Renal pelvis (tissue), 4 donors: Measurements from ENCODE around the gene TIGD3. TPM values are rescaled to one million over a fixed set of nuclear protein-coding genes. Genes with fewer than 3 reads are reported as not detected.

Experiments
- DNase-seq: peaks from one replicate; pipeline ENCODE4 v3.0.0-alpha.2; 2013
- polyA plus RNA-seq, 3 donors: library from polyadenylated mRNA; unstranded; fragments of 120-200 nt; gene quantifications; one replicate each; pipeline ENCODE4 v1.2.1, GENCODE V29; 2013; ENCODE audit not compliant: insufficient read length in 3 of 3

Gene TIGD3
- polyA plus RNA-seq, 3 donors: 0.55 to 0.78 (median 0.61) TPM

DNA sequence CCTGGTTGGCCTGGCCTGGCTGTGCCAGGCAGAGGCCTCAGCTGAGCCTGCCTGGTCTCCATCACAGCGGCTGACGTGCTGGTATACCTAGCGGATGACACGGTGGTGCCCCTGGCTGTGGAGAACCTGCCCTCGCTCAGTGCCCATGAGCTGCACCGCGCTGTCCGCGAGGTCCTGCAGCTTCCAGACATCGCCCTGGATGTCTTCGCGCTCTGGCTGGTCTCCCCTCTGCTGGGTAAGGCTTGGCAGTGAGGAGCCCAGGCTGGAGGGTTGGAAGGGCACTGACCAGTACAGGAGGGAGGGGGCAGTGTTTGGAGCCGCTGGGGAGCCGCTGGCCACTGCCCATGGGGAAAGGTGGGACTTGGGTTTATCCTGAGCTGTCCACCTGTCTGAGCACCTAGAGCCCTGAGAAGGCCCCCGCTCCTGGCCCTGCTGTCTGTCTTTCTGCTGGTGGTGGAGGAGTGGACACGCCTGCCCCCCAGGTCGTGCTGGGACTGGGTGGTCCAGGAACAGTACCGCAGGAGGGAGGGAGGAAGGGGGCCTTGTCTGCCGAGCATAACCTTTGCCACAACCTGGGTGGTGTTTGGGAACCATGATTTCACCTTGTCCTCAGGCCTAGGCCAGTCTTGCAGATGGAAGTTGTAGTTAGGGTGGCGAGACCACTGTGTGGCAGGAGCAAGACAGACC is 34.9 kb downstream of the TIGD3 start:
- no peak for DNase-seq

DNA sequence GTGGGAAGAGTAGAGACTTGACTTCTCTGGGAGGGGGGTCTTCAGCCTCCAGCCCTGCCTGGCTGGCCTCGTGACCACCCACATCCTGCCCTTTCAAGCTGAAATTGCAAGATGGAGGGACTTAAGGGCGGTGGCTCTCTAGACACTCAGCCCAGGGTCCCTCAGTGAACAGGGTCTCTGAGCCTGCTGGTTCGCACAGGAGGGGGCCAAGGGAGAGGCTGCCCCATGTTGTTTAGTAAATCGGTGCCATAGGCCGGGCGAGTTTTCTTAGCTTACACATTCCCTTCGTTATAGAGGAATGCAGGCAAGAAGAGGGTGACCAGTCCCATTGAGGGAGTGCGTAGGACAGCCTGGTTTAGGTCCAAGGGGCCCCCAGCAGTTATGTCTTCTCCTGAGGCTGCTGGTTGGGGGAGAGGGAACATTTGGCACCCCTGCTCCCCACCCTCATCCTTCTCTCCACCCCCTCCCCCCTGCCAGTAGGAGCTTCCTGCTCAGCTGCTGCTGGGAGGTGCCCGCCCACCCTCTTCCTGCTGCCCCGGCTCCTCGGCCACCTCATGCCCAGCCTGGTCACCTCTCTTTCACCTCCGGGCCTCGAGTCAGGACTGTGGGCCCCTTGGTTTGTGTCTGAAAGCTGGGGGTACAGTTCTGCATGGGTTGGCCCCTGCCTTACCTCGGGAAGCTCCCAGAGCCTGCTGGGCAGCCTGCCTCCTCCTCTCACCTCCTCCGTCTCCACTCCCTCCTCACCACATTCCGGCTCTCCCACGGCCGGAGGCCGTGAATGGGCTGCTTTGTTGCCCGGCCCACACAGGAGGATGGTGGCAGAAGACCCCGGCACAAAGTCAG is 35.8 kb downstream of the TIGD3 start:
- DNase-seq: no peak

DNA sequence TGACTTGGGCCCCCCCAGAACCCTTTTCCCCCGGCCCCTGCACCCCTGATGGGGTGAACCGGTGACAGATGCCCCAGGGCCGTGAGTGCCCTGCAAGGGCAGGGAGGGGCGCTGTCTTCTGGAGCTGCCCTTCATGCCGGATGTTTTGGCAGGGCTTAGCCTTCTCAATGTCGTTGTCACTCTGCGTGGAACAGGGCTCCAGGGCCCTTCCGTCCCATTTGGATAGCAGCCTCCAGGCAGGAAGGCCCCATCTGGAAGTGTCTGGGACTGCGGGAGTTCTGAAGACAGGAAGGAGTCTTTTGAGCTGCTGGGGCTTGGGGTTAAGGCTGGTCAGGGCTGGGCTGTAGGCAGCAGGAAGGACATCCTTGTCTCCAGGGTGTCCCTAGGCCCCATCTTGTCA is 36.4 kb downstream of the TIGD3 start:
- no peak for DNase-seq

DNA sequence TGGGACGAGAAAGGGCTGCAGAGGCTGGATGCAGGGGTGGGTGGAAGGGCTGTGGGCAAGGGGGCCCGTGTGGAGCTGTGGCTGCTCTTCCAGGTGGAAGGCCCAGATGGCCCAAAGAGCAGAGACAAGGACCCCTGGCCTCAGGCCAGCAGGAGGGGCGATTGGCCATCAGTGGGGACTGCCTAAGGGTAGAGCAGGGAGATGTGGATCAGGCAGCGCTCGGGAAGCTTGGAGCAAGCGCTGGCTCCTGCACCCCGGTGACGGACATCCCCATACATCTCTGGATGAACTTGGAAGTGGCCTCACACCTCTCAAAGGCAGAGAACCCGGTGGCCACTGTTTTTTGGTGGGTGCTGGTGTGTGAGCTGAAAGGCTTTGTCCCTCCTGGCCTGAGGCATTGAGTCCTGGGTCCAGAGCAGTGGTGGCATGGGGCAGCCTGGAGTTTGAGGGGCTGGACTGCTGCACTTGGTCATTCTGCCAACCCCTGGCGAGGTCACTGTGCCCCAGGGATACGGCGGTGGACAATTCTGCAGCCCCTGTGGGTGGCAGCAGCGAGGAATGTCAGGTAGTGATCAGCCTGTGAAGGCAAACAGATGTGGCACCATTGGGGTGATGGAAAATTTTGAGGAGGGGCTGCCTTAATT is 37.8 kb downstream of the TIGD3 start:
- DNase-seq: no peak

DNA sequence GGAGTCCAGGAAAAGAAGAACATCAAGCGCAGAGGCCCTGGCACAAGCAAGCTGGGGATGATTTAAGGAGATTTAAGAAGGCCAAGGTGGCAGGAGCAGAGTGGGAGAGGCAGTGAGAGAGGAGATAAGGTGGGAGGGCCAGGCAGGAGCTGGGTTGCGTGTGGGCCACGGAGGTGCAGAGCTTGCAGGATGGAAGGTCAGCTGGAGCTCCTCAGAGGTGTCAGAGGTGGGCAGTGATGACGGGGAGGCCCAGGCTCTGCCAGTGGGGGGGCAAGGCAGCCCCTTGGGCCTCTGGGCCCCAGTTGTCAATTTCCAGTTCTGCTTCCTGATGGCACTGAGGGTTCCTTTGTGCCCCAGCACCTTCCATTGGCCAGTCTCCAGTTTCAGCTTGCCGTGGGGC is 38.3 kb downstream of the TIGD3 start:
- no peak for DNase-seq

DNA sequence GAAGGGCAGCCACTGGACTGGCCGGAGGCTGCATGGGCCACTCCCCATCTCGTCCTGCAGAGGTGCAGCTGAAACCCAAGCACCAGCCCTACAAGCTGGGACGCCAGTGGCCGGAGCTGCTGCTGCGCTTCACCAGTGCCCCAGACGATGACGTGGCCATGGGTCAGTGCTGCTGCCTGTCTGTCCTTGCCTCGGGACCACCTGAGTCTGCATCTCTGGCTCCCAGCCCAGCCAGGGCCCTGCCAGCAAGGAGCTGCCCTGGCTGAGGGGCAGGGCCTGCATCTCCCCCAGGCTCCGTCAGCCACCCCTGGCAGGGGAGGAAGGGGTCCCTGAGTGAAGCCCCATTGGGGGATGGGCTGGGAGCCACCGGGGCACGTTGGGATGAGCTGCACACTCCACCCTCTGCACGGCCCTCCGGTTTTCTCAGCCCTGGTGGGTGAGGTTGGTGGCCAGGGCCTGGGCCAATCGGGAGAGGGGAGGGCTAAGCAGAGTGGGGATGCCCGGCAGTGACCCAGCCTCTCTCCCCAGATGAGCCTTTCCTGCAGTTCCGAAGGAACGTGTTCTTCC is 39.0 kb downstream of the TIGD3 start:
- DNase-seq: no peak

DNA sequence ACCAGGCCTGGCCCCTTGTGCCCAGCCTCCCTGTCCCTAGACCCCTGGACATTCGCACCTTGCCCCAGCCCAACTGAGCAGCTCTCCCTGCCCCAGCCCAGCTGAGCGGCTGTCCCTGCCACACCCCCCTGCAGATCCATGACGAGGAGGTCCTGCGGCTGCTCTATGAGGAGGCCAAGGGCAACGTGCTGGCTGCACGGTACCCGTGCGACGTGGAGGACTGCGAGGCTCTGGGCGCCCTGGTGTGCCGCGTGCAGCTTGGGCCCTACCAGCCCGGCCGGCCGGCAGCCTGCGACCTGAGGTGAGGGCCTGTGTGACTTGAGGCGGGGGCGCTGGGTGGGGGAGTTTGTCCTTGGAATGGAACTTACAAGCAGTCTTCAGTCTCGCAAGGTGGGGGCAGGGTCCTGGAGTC is 39.6 kb downstream of the TIGD3 start:
- DNase-seq: no peak

DNA sequence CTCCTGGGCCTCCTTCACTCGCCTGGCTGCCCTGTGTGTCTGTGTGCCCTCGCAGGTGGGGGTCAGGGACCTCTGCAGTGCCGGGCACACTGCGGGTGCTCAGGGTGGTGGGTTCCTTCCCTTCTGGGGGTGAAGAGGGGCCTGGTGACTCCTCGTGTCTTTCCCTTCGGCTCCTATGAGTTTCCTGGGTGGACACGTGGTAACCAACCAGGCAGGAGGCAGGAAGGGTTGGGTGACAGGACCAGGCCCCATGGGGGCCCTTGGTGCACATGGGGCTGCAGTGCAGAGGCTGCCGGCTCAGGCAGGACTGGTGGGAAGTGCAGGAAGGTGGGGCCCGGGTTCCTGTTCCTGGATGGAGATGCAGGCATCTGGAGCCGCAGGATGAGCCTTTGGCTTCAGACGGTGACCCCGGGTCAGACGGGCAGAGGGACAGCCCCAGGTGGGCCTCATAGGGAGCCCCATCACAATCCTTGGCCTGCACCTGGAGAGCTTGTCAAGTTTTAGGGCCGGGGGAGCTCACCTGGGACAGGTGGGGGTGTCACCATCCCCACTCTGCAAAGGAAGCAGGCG is 41.5 kb downstream of the TIGD3 start:
- DNase-seq: no peak

DNA sequence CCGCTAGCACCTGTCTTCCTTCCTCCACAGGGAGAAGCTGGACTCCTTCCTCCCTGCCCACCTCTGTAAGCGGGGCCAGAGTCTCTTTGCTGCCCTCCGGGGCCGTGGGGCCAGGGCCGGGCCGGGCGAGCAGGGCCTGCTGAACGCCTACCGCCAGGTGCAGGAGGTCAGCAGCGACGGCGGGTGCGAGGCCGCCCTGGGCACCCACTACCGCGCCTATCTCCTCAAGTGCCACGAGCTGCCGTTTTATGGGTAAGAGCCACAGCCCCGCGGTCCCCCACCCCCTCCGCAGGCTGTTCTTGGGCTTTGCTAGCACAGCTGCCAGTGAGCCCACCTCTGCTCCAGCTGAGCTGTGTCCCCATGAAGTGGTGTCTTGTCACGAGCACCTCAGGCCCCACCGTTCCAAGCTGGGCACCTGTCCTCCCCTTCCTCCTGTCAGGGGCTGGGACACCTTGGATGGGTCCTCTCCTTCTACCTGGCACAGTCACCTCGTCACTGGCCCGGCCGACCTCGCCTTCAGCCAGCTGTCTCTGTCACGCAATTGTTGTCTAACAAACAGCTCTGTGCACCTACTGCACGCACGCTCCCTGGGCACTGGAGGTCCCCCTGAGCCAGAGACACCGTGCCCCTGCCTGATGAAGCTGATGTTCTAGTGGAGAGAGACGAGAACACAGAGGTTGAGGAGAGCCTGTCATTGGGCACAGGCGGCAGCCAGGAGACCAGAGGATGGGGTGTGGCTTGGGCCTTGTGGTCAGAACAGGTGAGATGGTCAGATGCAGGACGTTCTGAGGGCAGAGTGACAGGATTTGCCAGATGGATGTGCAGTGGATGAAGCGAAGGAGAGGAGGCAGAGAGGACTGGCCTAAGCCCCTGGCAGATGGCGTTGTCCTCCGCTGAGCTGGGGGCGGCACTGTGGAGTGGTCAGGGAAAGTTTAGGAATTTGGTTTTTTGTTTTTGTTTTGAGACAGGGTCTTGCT is 42.5 kb downstream of the TIGD3 start:
- DNase-seq: no peak

DNA sequence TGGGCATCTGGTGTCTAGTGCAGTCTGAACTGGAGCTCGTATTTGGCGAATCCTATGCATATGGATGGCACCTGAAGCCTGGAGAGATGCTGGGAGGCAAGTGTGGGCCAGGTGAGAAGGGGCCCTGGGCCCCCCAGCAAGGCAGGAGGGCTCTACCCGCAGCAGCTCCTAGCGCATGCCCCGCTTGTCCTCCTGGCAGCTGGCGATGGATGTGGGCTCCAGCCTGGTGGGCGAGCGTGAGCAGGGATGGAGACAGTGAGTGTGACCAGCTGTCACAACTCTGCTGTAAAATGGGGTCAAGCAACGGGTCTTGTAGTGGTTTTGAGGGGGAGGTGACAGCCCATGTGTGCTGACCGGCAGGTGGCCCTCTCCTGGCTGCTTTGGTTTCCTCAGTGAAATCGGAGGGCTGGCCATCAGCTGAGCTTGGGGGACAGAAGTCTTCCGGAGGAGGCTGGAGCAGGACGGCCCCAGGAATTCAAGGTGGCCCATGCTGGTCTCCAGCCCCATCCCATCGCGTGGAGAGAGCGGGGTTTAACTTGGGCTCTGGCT is 43.9 kb downstream of the TIGD3 start:
- DNase-seq: no peak

DNA sequence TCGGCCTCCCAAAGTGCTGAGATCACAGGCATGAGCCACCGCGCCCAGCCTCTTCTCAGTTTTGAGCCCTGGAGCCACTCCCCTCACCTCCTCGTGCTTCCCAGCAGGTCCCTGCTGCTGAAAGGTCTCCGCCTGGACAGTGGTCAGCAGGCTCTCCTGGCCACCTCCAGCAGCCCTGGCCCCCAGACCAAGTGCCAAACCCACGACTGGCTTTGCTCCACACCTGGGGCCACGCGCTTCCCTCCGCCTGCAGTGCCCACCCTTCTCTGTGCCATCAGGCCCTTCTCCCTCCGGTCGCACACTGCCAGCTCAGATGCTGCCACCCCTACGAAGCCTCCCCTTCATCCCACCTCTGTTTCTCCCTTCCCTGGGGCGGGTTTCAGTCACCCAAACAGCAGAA is 44.7 kb downstream of the TIGD3 start:
- DNase-seq: no peak

DNA sequence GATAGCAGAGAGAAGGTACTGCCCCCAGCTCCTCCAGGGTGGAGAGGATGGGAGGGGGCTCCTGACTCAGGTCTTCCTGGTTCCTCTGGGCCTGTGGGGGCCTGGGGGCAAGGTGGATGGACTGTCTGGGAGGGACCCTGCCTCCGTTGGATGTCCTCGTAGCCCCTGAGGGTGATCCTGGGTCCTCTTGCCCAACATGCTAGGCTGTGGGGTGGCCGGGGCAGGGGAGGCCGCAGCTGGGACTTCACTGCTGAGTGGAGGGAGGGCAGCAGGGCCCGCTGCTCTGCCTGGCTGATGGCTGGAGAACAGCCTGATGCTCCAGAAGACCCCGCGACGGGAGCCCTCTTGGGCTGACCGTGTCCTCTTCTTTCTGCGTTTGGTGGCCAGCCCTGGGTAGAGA is 45.3 kb downstream of the TIGD3 start:
- no peak for DNase-seq

DNA sequence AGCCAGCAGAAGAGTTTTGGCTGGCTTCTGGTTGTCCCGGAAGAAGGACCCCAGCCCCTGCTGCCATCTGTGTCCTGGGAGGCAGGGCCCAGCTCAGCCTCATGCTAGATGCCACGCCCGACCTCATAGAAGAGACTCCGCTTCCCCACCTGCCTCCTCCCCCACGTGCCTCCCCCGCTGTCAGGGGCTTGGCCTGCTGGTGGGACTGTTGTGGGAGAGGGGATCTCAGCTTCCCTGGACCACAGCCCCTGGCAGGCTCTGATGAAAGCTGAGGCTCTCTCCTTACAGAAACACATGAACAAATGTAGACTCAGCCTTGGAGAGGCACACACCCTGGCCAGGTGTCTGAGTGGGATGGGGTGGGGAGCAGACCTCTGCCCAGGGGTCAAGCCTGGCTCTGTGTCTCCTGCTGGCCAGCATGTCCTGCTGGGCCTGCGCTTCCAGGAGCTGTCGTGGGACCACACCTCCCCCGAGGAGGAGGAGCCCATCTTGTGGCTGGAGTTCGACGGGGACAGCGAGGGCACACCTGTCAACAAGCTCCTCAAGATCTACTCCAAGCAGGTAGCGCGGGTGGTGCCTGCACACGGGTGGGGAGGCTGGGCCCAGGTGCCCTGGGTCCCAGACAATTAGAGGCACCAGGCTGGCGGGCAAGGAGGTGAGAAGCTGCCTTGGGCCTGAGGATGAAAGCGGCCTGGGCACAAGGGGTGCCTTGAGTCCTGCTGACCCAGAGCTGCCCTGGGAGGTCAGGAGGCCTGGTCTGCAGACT is 45.9 kb downstream of the TIGD3 start:
- no peak for DNase-seq

DNA sequence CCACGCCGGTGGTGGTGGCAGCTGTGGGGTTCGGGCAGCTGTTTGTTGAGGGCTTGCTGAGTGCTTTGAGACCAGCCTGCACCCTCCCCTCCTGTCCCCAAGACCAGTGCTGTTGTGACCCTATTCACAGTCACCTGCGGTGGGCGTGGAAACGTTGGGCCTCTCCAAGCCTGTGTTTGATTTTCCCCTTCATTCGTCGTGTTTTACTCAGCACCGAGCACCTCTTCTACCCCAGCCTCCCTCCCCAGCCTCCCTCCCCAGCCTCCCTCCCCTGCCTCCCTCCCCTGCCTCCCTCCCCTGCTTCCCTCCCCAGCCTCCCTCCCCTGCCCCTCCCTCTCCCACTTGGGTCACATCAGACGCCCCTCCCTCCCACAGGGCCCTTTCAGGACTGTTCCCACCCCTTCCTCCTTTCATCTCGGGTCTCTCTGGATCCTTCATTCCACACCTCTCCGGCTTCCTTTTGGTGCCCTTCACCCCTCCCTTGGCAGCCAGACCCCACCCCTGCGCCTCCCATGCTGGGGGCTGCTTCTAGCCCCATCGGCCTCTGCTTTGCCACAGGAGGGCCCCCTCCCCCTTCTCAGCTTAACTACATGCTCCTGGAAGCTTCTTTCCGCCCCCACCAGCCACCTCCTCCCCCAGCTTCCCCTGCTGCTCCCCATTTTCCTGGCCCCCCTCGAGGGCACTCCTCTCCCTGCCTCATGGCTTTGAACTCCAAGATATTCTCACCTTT is 46.7 kb downstream of the TIGD3 start:
- no peak for DNase-seq

DNA sequence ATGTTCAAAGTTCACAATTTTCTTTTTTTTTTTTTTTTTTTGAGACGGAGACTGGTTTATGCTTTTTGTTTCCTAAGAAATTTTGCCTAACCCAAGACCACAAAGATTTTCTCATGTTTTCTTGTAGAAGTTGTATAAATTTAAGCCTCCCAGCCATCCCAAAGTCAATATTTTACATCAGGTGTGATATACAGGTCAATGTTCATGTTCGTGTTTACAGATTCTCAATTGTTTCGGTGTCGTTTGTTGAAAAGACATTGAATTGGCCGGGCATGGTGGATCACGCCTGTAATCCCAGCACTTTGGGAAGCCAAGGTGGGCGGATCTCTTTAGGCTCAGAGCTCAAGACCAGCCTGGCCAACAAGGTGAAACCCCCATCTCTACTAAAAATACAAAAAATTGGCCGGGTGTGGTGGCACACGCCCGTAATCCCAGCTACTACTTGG is 47.3 kb downstream of the TIGD3 start:
- DNase-seq: no peak

DNA sequence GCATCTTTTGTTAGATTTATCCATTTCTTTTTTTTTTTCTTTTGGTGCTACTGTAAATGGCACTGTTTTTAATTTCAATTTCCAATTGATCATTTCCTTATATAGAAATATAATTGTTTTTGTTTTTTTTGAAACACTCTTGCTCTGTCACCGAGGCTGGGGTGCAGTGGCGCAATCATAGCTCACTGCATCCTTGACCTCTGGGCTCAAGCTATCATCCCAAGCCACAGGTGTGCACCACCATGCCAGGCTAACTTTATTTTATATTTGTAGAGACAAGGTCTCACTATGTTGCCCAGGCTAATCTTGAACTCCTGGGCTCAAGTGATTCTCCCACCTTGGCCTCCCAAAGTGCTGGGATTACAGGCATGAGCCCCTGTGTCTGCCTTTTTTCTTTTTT is 48.2 kb downstream of the TIGD3 start:
- no peak for DNase-seq

DNA sequence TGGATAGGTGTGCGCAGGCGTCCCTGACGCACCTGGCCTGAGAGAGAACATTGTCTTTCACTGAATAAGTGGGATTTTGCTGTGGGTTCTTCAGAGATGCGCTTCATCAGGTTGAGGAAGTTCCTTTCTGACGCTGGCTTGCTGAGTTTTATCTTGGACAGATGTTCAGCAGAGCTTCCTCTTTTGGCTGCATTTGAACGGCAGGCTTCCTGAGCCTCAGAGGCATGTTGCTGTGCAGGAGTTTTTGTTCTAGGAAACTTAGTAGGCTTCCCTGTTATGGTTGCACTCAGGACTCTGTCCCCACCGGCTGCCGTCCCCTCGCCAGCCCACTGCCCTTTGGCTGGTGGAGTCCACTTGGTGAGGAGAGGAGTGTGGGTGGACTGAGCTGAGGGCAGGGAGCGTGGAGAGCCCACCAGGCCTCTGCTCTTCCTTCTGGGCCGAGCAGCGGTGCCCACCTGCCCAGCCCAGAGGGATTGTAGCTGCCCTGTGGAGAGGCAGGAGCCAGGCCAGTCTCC is 49.1 kb downstream of the TIGD3 start:
- no peak for DNase-seq

DNA sequence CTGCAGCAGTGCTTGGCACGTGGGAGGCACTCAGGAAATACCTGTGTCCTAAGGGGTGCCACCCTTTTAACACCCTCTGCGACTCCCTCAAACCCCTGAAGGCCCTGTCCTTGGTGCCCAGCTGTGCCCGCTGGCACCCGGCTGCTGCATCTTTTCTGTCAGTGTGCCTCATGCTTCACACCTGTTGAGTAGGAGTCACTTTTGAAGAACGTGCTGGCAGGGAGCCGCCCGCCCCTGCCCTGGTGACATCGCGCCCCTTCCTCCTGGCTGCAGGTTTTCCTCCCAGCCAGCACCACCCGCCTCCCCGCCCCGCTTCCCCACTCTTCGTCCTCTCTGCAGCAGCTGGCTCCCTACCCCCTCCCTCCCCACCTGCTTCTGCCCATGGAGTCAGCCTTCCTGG is 49.7 kb downstream of the TIGD3 start:
- no peak for DNase-seq
